ENCODE results near the gene RIPPLY2. TPM values are rescaled to one million over a fixed set of nuclear protein-coding genes. Genes with fewer than 3 reads are reported as not detected.
"Not testable (repeated sequence)": the region's sequence is repeated elsewhere in the genome, so short reads cannot be mapped to it uniquely, and the experiment has no call there.

The RIPPLY2 gene, protein sequence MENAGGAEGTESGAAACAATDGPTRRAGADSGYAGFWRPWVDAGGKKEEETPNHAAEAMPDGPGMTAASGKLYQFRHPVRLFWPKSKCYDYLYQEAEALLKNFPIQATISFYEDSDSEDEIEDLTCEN
- not detected for total RNA-seq
- long read RNA-seq: 0 reads

DNA sequence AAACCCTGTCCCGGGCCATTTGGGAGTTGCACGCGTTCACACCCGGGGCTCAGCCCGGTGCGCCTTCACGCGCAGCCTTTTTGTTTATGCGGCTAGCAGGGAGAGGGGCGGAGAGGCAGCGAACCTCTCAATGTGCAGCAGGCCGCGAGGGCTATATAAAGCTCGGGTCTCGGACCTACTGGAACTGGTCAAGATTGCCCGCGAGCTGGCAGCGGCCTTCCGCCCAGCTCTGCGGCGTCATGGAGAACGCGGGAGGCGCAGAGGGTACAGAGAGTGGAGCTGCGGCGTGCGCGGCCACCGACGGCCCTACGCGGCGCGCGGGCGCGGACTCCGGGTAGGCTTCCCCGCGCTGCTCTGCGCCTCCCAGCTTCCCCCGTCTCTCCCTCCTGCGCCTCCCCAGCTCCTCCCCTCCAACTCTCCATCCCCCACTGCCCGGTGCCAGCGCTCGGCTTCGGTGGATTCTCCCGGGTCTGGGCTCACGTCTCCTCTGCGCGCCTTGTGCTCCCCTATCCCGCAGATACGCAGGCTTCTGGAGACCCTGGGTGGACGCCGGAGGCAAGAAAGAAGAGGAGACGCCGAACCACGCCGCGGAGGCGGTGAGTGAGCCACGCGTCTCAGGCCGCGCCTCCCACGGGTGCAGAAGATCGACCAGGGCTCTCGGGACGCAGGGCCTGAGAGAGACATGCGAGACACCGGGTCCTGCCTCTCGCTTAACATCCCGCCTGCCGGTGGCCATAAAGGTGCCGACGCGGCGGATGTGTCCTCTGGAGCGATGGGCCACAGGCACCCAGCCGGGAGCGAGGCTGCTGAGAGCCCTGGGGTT is at the start of gene RIPPLY2:
RIPPLY2 (plus strand) TSS at position 183 of the 823 bp plus-strand sequence; CDS start at position 240, 57 bp downstream.
- intact Hi-C loops (cut with DNase I): no loop called here
- DNase-seq (peak; percentile 29), ATAC-seq (peak; percentile 85 to 91)

- intact Hi-C loops (cut with DNase I); ATAC-seq: not testable (repeated sequence)
Observed at GRCh38 chr6:83803492-83803891, 49.7 kb upstream of the RIPPLY2 start.

DNA sequence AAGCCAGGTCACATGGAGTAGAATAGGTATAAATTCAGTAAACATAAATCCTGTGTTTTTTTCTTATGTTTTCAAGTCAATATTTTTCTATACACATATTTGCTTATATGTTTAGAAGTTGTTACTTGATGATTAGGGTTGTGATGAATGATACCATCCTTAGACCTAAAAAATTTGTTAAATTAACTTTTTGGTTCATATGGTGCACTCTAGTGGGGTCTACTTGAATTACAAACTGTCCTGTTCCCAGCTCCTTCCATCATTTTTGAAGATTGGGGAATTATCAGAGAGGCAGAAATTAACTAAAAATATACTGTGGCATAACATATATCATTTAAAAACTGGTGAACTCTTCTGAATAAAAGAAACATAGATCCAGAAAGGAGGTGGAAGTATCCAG is 48.3 kb upstream of the RIPPLY2 start:
- intact Hi-C loops (cut with DNase I): no loop called here
- no peak for DNase-seq
- ATAC-seq: no peak

More at GRCh38 chr6:83803492-83803891, 49.7 kb upstream of the RIPPLY2 start:
- not testable (repeated sequence) for DNase-seq

GRCh38 chr6:83808005-83808404 is 45.2 kb upstream of the RIPPLY2 start:
- DNase-seq: no peak
- intact Hi-C loops (cut with DNase I): no loop called here
- no peak for ATAC-seq

DNA sequence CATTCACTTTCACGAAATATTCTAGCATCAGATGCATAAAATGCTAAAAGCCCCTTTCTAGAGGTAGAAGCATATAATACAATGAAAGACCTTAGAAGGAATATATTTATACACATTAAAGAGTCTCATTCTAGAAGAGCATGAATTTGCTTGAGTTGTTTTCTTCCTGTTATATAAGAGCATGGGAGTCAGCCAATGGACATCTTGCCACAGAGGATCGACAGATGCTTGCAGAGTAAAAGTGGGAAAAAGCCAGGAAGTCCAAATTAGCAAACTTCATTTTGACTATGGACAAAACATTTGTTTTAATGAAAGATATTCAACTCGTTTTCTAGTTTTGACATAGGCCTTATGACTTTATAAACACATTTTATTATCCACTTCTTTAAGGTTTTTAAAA is 44.2 kb upstream of the RIPPLY2 start:
- no peak for DNase-seq
- ATAC-seq: no peak
- intact Hi-C loops (cut with DNase I): no loop called here

- no peak for ATAC-seq
- intact Hi-C loops (cut with DNase I): no loop called here
- no peak for DNase-seq
Observed at GRCh38 chr6:83812595-83812994, 40.6 kb upstream of the RIPPLY2 start.

- ATAC-seq (no peak), DNase-seq (no peak)
- intact Hi-C loops (cut with DNase I): no loop called here
Observed at GRCh38 chr6:83815631-83816272, 37.4 kb upstream of the RIPPLY2 start.

DNA sequence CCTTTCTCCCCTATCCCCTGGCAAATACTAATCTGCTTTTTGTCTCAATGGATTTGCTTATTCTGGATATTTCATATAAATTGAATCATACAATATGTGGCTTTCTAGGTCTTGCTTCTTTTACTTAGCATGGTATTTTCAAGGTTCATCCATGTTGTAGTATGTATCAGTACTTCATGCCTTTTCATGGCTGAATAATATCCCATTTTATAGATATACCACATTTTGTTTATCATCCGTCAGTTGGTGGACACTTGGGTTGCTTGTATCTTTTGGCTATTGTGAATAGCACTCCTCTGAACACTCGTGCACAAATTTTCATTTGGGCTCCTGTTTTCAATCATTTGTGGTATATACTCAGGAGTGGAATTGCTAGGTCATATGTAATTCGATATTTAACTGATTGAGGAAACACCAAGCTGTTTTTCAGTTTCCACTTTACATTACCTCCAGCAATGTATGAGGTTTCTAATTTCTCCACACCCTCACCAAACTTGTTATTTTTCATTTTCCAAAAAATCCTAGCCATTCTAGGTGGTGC is 30.5 kb upstream of the RIPPLY2 start:
- intact Hi-C loops (cut with DNase I): no loop called here
- ATAC-seq (no peak), DNase-seq (no peak)

DNA sequence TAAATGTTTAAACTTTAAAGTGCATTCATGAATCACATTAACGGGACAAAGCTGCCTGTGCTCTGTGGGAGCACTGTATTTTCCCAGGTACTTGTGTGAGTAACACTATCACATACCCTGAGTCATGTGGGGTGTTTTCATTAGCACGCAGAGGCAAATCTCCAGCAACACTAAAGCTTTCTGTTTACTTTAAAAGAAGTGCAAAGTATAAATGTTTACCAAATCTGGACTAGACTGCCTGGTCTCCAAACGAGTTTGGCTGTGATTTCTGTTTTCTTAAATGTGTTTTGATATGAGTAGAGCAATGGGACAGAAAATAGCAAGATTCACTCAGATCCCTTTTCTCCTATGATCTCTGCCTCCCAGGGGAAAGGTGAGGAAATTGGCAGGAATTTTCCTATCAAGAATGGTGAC is 28.8 kb upstream of the RIPPLY2 start:
- ATAC-seq (peak in 1 of 2 donors; percentile 26), DNase-seq (no peak)
- intact Hi-C loops (cut with DNase I): no loop called here

GRCh38 chr6:83824831-83825230 is 28.3 kb upstream of the RIPPLY2 start:
- DNase-seq (no peak), ATAC-seq (no peak)
- intact Hi-C loops (cut with DNase I): no loop called here

GRCh38 chr6:83827050-83827449 is 26.1 kb upstream of the RIPPLY2 start:
- ATAC-seq (no peak), DNase-seq (no peak)
- intact Hi-C loops (cut with DNase I): no loop called here

GRCh38 chr6:83838727-83839126 is 14.4 kb upstream of the RIPPLY2 start:
- DNase-seq (no peak), ATAC-seq (no peak)
- intact Hi-C loops (cut with DNase I): no loop called here

DNA sequence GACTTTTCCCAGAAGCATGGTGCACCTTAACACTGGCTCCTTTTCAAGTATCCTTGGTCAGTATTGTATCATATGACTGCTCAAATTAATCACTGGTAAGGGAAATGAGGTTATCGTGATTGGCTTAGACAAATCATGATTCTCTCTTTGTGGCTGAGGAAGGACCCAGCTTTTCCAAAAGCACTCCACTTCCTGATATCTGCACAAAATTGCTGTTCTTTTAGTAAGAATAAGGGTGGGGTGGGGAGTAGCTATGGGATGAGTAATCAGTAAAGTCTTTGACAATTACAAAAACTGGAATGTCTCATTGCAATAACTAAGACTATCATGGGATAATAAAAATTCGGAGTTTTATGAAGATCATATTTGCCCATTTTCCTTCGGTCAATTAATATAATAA is 9.0 kb upstream of the RIPPLY2 start:
- intact Hi-C loops (cut with DNase I): no loop called here
- ATAC-seq: no peak
- no peak for DNase-seq

GRCh38 chr6:83846291-83846690 is 6.9 kb upstream of the RIPPLY2 start:
- DNase-seq: no peak
- ATAC-seq: no peak
- intact Hi-C loops (cut with DNase I): no loop called here

DNA sequence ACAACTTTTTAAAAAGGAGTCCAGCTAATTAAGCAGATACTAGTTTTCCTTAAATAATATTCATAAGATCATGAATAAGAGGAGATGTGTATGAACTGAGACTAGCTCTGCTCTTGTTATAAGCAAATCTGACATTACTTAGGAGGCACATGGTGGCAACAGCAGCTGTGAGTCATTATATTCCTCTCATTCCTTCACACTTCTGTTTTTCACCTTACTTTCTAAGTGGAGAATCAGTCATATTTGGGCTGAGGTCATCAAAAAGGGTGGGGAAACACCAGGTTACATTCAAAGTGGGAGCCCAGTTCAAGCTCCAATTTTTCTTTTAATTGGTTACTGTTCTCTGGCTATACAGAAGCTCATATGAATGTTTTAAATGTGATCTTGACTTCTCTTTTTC is 6.0 kb upstream of the RIPPLY2 start:
- DNase-seq: no peak
- no peak for ATAC-seq
- intact Hi-C loops (cut with DNase I): no loop called here

DNA sequence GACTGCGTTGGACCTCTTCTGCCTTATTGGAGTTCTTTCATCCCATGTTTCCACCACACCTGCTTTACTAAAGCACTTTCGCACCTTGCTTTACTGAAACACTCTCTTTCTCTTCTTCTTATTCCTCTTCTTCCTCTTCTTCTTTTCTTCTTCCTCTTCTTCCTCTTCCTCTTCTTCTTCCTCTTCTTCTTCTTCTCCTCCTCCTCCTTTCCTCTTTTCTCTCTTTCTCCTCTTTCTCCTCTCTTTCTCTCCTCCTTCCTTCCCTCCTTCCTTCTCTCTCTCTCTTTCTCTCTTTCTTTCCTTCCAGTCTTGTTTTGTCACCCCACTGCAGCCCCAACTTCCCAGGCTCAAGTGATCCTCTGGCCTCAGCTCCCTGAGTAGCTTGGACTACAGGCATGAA is 4.0 kb upstream of the RIPPLY2 start:
- DNase-seq: no peak
- intact Hi-C loops (cut with DNase I): no loop called here
- no peak for ATAC-seq

GRCh38 chr6:83849610-83850009 is 3.5 kb upstream of the RIPPLY2 start:
- no peak for DNase-seq
- intact Hi-C loops (cut with DNase I): no loop called here
- ATAC-seq: no peak

DNA sequence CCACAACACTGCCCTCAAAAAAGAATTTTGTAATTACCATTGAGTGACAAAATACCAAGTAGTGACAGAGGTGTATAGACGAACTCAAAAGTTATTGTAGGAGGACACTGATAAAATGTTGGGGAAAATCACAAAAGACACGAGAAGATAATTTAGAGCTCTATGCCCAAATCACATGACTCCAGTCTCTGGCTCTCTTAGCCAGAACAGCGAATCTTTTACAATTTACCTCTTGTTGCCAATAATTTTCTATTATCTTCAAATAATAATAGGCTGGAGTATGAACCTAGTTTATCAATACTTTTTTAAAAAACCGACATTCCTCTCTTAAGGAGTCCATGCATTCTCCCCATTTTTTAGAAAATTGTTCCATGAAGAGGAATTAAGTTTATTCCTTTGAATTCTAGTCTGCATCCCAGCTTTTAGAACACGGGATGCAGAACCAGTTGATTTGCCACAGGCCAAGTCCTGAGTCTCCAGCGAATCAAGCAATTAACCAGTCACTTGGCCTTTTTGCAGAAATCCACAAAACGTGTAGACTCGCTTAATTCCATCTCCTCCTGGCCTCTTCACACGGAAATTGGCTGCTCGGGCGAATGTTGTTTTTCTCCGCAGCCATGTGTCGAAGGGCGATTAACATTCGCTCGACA is 507 bp upstream of the RIPPLY2 start:
- no peak for DNase-seq
- no peak for ATAC-seq
- intact Hi-C loops (cut with DNase I): no loop called here

DNA sequence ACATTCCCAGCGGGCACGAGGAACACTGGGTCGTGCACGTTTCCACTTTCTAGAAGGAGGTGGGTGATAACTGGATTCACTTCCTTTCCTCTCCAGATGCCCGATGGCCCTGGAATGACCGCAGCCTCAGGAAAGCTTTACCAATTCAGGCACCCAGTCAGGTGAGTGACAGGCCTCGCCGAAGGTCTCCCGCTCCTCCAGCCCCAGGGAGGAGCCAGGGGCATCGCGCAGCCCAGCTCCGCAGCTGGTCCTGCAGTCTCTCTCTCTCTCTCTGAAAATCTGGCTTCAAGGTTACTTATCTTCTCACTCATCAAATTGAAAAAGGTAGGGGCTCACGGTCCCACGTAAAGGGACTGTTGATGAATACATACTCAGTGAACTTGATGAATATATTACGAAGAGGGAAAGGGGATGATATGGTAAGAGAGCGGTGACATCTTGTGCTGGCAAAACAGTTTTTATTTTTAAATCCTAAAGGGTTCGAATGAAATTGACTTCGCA is 891 bp downstream of the RIPPLY2 start:
- ATAC-seq (no peak), DNase-seq (no peak)
- intact Hi-C loops (cut with DNase I): no loop called here

DNA sequence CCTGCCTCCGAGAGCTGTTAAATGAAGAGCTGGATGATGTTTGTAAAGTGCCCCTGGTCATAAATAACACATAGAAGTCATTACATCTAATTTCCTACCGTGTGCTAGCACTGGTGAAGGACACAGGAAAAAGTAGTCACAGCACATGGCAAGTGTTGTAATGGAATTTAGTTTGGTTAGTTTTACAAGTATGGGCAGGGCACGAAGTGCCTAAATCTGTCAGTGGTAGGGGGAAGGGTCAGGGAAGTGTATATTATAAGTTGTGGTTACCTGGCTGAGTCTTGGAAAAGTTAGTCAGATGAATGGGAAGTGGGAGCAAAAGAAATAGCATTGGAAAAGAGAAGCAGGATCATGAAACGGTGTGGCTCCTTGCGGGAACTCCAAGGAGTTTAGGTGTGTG is 1.6 kb downstream of the RIPPLY2 start:
- no peak for DNase-seq
- intact Hi-C loops (cut with DNase I): no loop called here
- no peak for ATAC-seq

All from left cardiac atrium (tissue), 4 donors.